SKM-1 (cell line): Measurements from ENCODE around the gene RHOF.
"Not testable (repeated sequence)": the region's sequence is repeated elsewhere in the genome, so short reads cannot be mapped to it uniquely, and the experiment has no call there.

Experiments
- DNase-seq: peaks from one replicate; lab custom pipeline; 2025; ENCODE audit not compliant: unreplicated experiment; lab: John Stamatoyannopoulos, UW

RHOF gene

GRCh38 chr12:121793838-121794533 lies 498 bp upstream of the RHOF start:
- peak; percentile 51 for DNase-seq

GRCh38 chr12:121792607-121793439 lies 665 bp downstream of the RHOF start:
- no peak for DNase-seq

GRCh38 chr12:121791671-121792551 lies 1.6 kb downstream of the RHOF start:
- DNase-seq = no peak

- not testable (repeated sequence) for DNase-seq
Measured at GRCh38 chr12:121790785-121791184, 2.7 kb downstream of the RHOF start.

GRCh38 chr12:121789800-121790728 lies 3.4 kb downstream of the RHOF start:
- peak; percentile 29 for DNase-seq

GRCh38 chr12:121789233-121789781 lies 4.2 kb downstream of the RHOF start:
- DNase-seq = no peak

- DNase-seq = no peak
Measured at GRCh38 chr12:121788176-121788818, 5.2 kb downstream of the RHOF start.

GRCh38 chr12:121787063-121788025 lies 6.1 kb downstream of the RHOF start:
- DNase-seq = no peak

- DNase-seq = no peak
Measured at GRCh38 chr12:121786440-121786825, 7.1 kb downstream of the RHOF start.

- DNase-seq = no peak
Measured at GRCh38 chr12:121784460-121784859, 9.0 kb downstream of the RHOF start.

- DNase-seq = no peak
Measured at GRCh38 chr12:121783766-121784165, 9.7 kb downstream of the RHOF start.

GRCh38 chr12:121781998-121782979 lies 11.2 kb downstream of the RHOF start:
- DNase-seq = no peak

GRCh38 chr12:121781484-121781997 lies 11.9 kb downstream of the RHOF start:
- no peak for DNase-seq

- no peak for DNase-seq
Measured at GRCh38 chr12:121780429-121780828, 13.1 kb downstream of the RHOF start.

GRCh38 chr12:121779422-121779895 lies 14.0 kb downstream of the RHOF start:
- DNase-seq = no peak

- no peak for DNase-seq
Measured at GRCh38 chr12:121778567-121779421, 14.7 kb downstream of the RHOF start.
